GM13977 (cell line): ENCODE measurements around the gene CHL1.

ENCODE experiments used
- DNase-seq: peaks from one replicate; pipeline ENCODE4 v3.0.0; 2012; ENCODE audit warnings: low spot score
- in situ Hi-C: fragments of 300-500 bp; cut with MboI; formaldehyde crosslinking; loops from one replicate; pipeline ENCODE4 v1.12.0; 2022; ENCODE audit warnings: low sequenced_read_pairs, low pct_unique_long_range_greater_than_20kb, mixed read lengths, inconsistent platforms; ENCODE audit not compliant: unreplicated experiment
- TF ChIP-seq, protein P1 (sequence below): IDR thresholded peaks from 2 replicates; pipeline ENCODE4 v1.5.1; 2012; ENCODE audit warnings: mild to moderate bottlenecking, control low read depth; ENCODE audit not compliant: insufficient read depth; ENCODE audit errors: extremely low read depth, missing control alignments

Gene CHL1

DNA sequence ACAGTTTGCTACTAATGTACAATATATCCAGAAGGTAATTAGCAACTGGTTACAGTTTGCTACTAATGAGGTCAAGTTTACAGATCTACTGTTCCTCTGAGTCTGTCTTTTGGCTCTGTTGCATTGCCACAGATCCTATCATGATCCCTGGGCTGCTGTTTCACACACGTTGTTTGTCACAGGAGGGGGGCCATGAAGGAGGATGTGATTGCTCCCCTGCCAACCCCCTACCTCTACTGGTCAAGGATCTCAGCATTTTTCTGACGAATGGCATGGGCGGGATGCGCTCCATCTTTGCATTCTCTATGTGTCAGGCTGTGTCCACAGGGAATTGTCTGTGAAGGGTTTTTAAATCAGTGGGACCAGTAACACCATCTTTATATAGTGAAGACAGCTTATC is 91.9 kb downstream of the CHL1 start:
- DNase-seq = no peak
- in situ Hi-C loops = no loop called here
- TF ChIP-seq, protein P1, sequence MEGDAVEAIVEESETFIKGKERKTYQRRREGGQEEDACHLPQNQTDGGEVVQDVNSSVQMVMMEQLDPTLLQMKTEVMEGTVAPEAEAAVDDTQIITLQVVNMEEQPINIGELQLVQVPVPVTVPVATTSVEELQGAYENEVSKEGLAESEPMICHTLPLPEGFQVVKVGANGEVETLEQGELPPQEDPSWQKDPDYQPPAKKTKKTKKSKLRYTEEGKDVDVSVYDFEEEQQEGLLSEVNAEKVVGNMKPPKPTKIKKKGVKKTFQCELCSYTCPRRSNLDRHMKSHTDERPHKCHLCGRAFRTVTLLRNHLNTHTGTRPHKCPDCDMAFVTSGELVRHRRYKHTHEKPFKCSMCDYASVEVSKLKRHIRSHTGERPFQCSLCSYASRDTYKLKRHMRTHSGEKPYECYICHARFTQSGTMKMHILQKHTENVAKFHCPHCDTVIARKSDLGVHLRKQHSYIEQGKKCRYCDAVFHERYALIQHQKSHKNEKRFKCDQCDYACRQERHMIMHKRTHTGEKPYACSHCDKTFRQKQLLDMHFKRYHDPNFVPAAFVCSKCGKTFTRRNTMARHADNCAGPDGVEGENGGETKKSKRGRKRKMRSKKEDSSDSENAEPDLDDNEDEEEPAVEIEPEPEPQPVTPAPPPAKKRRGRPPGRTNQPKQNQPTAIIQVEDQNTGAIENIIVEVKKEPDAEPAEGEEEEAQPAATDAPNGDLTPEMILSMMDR = no peak

DNA sequence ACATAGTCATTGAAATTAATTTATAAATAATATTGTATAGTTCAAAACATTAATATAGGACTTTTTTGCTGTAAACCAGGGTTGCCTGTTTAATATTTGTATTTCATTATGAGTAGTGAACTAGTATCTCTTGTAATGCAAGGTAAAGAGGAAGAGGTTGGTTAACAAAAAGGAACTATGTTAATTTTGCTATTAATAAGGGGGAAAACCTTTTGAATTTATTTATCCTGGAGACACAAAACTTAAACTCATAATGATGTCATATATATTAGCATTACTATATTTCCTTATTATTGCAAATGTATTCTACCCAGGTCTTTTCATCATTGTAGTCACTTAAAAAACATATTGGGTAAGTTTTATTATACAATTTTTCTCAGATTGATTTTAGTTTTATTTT is 94.5 kb downstream of the CHL1 start:
- TF ChIP-seq, protein P1 = no peak
- in situ Hi-C loops = no loop called here
- no peak for DNase-seq

DNA sequence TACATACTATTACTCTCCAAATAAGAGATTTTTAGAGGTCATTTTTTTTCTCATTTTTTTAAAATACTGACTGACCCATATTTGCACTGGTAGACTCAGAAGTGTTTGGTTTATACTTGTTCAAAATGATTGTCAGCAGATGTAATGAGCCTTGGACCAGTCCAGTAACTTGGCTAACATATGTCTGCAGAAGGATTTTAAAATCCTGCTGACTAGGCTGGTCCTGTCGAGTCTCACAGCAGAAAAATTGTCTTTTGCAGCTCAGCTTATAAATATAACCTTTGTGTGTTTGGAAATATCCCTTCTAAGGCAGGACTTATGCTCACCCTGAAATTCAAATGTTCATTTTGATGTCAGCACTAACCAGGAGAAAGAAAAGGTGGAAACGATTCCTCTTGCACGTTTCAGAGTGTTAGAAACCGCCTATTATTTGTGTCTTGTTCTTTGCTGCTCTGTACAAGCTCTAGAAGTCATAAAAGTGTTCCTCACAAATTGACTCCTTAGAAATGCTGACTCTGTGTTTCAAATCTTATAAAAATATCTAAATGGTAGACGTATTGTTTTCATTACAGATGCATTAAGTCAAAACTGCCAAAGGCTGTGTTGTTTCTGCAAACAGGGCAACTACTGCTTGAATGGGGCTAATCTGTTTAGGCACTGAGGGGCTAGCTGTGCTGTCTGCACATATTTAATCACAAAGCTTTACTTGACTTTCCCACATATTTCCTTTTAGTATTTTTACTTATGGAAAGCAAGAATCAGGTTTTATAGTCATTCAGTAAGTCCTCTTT is 95.3 kb downstream of the CHL1 start:
- in situ Hi-C loops = no loop called here
- DNase-seq = no peak
- TF ChIP-seq, protein P1 = no peak

DNA sequence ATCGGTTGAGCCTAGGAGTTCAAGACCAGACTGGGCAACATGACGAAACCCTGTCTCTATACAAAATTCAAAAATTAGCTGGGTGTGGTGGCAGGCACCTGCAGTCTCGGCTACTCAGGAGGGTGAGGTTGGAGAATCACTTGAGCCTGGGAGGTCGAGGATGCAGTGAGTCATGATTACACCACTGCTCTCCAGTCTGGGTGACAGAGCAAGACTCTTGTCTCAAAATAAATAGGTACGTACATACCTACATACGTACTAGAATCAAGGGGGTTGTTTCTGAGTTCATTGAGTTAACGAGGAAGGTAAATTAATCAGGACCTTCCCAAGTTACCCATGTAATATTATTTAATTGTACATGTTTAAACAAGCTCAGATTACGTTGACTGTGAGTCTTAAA is 97.5 kb downstream of the CHL1 start:
- in situ Hi-C loops = no loop called here
- DNase-seq = no peak
- TF ChIP-seq, protein P1 = no peak

DNA sequence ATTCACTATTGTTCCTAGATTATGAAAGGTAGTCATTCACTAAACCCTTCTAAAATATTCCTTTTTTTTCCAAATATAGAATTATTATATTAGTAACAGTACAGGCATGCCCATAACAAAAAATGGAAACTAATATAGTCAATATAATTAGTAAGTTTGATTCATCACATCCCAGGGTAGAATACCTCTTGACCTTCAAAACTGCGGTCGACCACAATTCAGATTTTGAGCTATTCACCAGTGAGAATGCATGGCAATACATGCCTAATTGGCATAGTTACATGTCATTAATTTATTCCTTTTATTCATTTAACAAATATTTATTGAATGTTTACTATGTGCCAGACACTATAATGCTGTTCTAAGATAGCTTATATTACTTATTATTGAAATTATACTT is 98.0 kb downstream of the CHL1 start:
- TF ChIP-seq, protein P1 = no peak
- in situ Hi-C loops = no loop called here
- DNase-seq = no peak

DNA sequence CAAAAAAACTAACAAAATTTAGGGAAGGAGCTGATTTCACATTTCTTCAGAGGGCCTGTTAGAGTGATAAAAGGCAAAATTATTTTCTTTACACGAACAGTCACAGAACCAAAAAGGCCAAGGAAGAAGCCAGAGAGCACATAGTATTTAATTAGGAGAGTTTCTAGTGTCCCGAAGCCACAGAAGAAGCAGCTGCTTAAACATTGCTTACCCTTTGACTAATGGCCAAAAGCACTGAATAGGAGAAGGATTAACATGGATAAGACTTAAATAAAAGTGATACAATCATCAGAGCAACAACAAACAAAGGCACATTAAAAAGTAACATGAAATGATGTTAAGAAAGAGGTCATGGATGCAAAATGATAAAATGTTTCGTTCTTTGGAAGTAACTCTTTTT is 98.6 kb downstream of the CHL1 start:
- TF ChIP-seq, protein P1 = no peak
- DNase-seq = no peak
- in situ Hi-C loops = no loop called here
